ENCODE data around the gene ETS1.

Gene ETS1

DNA sequence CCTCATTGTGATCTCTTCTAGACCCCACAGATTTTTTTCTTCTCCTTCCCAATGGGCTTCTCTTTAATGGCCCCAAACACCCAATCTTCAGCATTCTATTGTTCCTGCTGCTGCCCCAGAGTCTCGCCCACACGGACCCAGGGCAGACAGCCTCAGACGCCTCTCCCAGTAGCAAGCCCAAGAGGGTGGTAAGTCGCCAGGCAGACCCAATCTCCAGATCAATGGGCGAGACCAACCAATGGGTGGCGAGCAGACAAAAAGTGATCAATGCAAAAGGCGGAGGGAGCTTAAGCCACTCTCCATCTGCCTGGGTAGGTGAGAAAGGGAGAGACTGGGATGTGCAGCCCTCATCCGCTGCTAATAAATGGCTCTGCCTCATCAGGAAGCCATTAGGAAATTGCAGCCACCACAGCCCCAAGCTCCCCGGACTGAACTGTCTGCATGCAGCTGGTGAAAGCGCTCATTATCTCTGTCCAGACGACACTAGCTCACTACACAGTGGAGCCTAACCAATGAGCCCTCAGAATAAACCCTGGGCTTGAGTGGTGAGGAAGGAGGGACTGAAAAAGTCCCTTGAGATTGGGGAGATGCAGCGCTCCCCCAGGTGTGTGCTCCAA, 81.8 kb downstream of the ETS1 start:
- H3K36me3 ChIP-seq (replicated peaks; ENCODE audit: insufficient read depth, low read length) = no peaks in the 10 kb centered on the region
- H2AFZ ChIP-seq (ENCODE audit: low read length) = no peak overlapping the region
- H3K27me3 ChIP-seq (replicated peaks; ENCODE audit: insufficient read depth, low read length) = no peaks in the 10 kb centered on the region
- no peak for DNase-seq
- no peak overlapping the region for H3K9ac ChIP-seq (ENCODE audit: low read length)
- H4K20me1 ChIP-seq (ENCODE audit: insufficient read depth, low read length) = no peaks in the 10 kb centered on the region
- H3K27ac ChIP-seq (ENCODE audit: low read length) = no peak overlapping the region
- H3F3A ChIP-seq (ENCODE audit: insufficient read depth, low read length) = no peaks in the 10 kb centered on the region
- H3K4me2 ChIP-seq (ENCODE audit: low read depth, low read length) = no peak overlapping the region
- no peaks in the 10 kb centered on the region for H3K9me2 ChIP-seq (replicated peaks; ENCODE audit: insufficient read depth, low read length)
- H3K4me1 ChIP-seq (ENCODE audit: low read length) = peaks cover 15% of the 10 kb centered on the region
- no peaks in the 10 kb centered on the region for H3K9me3 ChIP-seq (replicated peaks; ENCODE audit: insufficient read depth, low read length)
- no peak overlapping the region for H3K4me3 ChIP-seq (ENCODE audit: low read length)
- peaks cover 94% of the 10 kb centered on the region for H3K79me2 ChIP-seq (ENCODE audit: low read length)
- TF ChIP-seq EZH2phosphoT487 (IDR thresholded peaks at IDR 0.05; ENCODE audit: low read length) (no peak), EZH2 (optimal IDR thresholded peaks at IDR 0.05; ENCODE audit: low read depth, low read length) (no peak)
- TF ChIP-seq, protein P1, sequence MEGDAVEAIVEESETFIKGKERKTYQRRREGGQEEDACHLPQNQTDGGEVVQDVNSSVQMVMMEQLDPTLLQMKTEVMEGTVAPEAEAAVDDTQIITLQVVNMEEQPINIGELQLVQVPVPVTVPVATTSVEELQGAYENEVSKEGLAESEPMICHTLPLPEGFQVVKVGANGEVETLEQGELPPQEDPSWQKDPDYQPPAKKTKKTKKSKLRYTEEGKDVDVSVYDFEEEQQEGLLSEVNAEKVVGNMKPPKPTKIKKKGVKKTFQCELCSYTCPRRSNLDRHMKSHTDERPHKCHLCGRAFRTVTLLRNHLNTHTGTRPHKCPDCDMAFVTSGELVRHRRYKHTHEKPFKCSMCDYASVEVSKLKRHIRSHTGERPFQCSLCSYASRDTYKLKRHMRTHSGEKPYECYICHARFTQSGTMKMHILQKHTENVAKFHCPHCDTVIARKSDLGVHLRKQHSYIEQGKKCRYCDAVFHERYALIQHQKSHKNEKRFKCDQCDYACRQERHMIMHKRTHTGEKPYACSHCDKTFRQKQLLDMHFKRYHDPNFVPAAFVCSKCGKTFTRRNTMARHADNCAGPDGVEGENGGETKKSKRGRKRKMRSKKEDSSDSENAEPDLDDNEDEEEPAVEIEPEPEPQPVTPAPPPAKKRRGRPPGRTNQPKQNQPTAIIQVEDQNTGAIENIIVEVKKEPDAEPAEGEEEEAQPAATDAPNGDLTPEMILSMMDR (IDR thresholded peaks at IDR 0.05; ENCODE audit: low read length) = no peak

DNA sequence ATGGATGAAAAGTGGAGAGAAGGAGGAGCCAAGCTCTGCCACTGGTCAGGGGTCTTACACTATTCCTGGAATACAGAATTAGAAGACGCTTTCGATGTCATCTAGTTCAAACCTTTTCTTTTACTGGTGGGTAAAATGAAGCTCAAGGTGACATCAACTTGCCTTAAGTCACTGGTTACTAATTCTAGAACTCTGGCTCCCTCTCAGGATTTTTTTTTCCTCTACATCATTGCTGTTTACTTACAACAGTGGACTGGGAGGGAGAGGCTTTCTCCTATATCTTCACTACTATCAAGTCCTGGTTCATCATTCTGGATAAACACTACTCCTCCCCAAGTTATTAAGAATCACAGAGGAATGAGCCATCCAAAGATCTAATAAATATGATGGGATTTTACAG, 82.9 kb downstream of the ETS1 start:
- no peaks in the 10 kb centered on the region for H4K20me1 ChIP-seq (ENCODE audit: insufficient read depth, low read length)
- H3K4me3 ChIP-seq (ENCODE audit: low read length) = no peak overlapping the region
- no peaks in the 10 kb centered on the region for H3K9me2 ChIP-seq (replicated peaks; ENCODE audit: insufficient read depth, low read length)
- peaks cover 93% of the 10 kb centered on the region for H3K79me2 ChIP-seq (ENCODE audit: low read length)
- H3F3A ChIP-seq (ENCODE audit: insufficient read depth, low read length) = no peaks in the 10 kb centered on the region
- no peaks in the 10 kb centered on the region for H3K36me3 ChIP-seq (replicated peaks; ENCODE audit: insufficient read depth, low read length)
- H3K27ac ChIP-seq (ENCODE audit: low read length) = no peak overlapping the region
- H3K4me2 ChIP-seq (ENCODE audit: low read depth, low read length) = no peak overlapping the region
- H3K27me3 ChIP-seq (replicated peaks; ENCODE audit: insufficient read depth, low read length) = no peaks in the 10 kb centered on the region
- H3K9ac ChIP-seq (ENCODE audit: low read length) = no peak overlapping the region
- H2AFZ ChIP-seq (ENCODE audit: low read length) = no peak overlapping the region
- H3K4me1 ChIP-seq (ENCODE audit: low read length) = peaks cover 15% of the 10 kb centered on the region
- no peak for DNase-seq
- no peaks in the 10 kb centered on the region for H3K9me3 ChIP-seq (replicated peaks; ENCODE audit: insufficient read depth, low read length)
- TF ChIP-seq EZH2 (optimal IDR thresholded peaks at IDR 0.05; ENCODE audit: low read depth, low read length) (no peak), EZH2phosphoT487 (IDR thresholded peaks at IDR 0.05; ENCODE audit: low read length) (no peak)
- TF ChIP-seq, protein P1 (IDR thresholded peaks at IDR 0.05; ENCODE audit: low read length) = no peak

DNA sequence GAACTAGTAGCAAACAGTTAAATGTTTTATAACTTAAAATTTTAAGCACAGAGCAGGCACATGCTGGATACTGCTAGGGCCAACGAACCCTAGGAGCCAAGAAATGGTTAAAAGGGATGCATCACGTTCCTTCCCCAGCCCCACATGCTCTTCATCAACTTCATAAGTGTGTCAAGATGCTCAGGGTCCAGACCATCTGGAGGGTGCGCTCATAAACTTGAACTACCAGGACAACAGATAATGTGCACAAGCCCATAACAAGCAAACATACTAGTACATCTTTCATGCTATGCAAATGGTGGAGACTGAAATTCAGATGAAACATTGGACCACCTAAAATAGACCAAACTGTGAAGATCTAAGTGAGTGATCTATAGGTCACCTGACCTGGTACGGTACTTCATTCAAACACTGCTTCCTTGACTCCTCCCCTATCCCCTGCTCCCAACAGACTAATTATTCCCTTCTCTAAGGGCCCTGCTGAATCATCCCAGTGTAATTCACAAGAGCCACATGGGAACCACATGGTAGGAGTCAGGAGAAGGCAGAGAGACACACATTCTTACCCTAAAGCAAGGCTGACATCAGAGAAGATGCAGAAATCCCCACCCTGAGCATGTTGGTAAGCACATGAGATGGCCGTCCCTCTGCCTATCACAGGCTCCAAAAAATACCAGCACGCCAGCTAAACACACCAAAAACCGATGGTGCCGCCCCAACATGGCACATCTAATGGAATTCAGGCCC, 83.9 kb downstream of the ETS1 start:
- Histone ChIP-seq H4K20me1 (ENCODE audit: insufficient read depth, low read length) (no peaks in the 10 kb centered on the region), H2AFZ (ENCODE audit: low read length) (no peak overlapping the region), H3K36me3 (replicated peaks; ENCODE audit: insufficient read depth, low read length) (no peaks in the 10 kb centered on the region), H3K27ac (ENCODE audit: low read length) (no peak overlapping the region), H3K4me2 (ENCODE audit: low read depth, low read length) (no peak overlapping the region), H3F3A (ENCODE audit: insufficient read depth, low read length) (no peaks in the 10 kb centered on the region), H3K9me3 (replicated peaks; ENCODE audit: insufficient read depth, low read length) (no peaks in the 10 kb centered on the region), H3K4me1 (ENCODE audit: low read length) (peaks cover 15% of the 10 kb centered on the region), H3K4me3 (ENCODE audit: low read length) (no peak overlapping the region), H3K9me2 (replicated peaks; ENCODE audit: insufficient read depth, low read length) (no peaks in the 10 kb centered on the region), H3K9ac (ENCODE audit: low read length) (no peak overlapping the region), H3K79me2 (ENCODE audit: low read length) (peaks cover 91% of the 10 kb centered on the region), H3K27me3 (replicated peaks; ENCODE audit: insufficient read depth, low read length) (no peaks in the 10 kb centered on the region)
- no peak for DNase-seq
- TF ChIP-seq, protein P1 (IDR thresholded peaks at IDR 0.05; ENCODE audit: low read length) = no peak
- TF ChIP-seq EZH2 (optimal IDR thresholded peaks at IDR 0.05; ENCODE audit: low read depth, low read length) (no peak), EZH2phosphoT487 (IDR thresholded peaks at IDR 0.05; ENCODE audit: low read length) (no peak)

Measured in MM.1S (cell line).